ENCODE measurements around the gene ARHGEF25. TPM values are rescaled to one million over a fixed set of nuclear protein-coding genes. Genes with fewer than 3 reads are reported as not detected.

ARHGEF25 gene
- total and polyA plus RNA-seq, 2 of the 13 experiments (the other 11 are each of a cell fraction or from before 2014, with no cell fraction given): 11.5 to 12.5 TPM

DNA sequence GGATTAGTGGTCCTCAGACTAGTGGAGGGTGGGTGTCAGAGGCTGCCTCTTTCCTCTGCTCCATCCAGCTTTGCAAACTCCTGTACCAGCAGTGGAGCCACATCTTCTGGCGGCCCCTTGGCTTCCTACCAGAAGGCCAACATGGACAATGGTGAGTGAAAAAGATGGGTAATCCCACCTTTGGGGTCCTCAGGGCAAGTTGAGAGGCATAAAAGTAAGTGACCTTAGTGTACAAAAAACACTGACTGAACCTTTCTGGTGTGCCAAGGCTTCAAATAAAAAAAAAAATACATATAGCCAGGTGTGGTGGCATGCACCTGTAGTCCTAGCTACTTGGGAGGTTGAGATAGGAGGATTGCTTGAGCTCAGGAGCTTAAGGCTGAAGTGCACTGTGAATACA, 29.4 kb upstream of the ARHGEF25 start:
- Histone ChIP-seq H2AFZ (ENCODE audit: low read length) (no peak overlapping the region), H4K20me1 (ENCODE audit: insufficient read depth, low read length) (no peaks in the 10 kb centered on the region), H3K4me3 (replicated peaks in 1 of 3; ENCODE audit: insufficient read depth in 1 of 3, low read depth in 2 of 3, low read length in 3 of 3) (no peak overlapping the region), H3K9me3 (ENCODE audit: low read length) (no peaks in the 10 kb centered on the region), H3K36me3 (replicated peaks in 1 of 2; ENCODE audit: control insufficient read depth in 1 of 2, insufficient read depth in 2 of 2, low read length in 2 of 2) (peaks cover 3 to 25% of the 10 kb centered on the region in 2 experiments), H3K79me2 (ENCODE audit: insufficient read depth, low read length) (peaks cover 10% of the 10 kb centered on the region), H3K4me1 (ENCODE audit: insufficient read depth, low read length) (peaks cover 58% of the 10 kb centered on the region), H3K27me3 (ENCODE audit: control insufficient read depth in 1 of 2, insufficient read depth in 2 of 2, low read length in 2 of 2) (no peaks in the 10 kb centered on the region), H3K4me2 (ENCODE audit: low read depth, low read length) (no peak overlapping the region), H3K27ac (ENCODE audit: extremely low read length, insufficient read depth, low read length) (no peak overlapping the region), H3K9ac (ENCODE audit: insufficient read depth, low read depth, low read length) (no peak overlapping the region)
- FAIRE-seq (no peak), DNase-seq (ENCODE audit: low spot score) (no peak), ATAC-seq (no peak)
- ChIA-PET POLR2A (interaction anchor here (2.2 to 4.1 kb wide), 4 partner anchors 9 to 163 kb away, joined by 9 to 35 read pairs (median 18); partner anchors contain the start of genes DCTN2, DDIT3, PIP4K2C and TSPAN31), CTCF (ENCODE audit: low intra/inter-chr PET ratio, low total read pairs) (no interaction called here)
- in situ Hi-C loops (cut with HindIII; ENCODE audit: extremely low pct_ligation_motif_present, low pct_unique_long_range_greater_than_20kb): loop anchor here (5.0 kb wide), 1 partner anchor 40 kb away; no protein-coding TSS in a partner anchor
- TF ChIP-seq, protein P1, sequence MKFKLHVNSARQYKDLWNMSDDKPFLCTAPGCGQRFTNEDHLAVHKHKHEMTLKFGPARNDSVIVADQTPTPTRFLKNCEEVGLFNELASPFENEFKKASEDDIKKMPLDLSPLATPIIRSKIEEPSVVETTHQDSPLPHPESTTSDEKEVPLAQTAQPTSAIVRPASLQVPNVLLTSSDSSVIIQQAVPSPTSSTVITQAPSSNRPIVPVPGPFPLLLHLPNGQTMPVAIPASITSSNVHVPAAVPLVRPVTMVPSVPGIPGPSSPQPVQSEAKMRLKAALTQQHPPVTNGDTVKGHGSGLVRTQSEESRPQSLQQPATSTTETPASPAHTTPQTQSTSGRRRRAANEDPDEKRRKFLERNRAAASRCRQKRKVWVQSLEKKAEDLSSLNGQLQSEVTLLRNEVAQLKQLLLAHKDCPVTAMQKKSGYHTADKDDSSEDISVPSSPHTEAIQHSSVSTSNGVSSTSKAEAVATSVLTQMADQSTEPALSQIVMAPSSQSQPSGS (CRISPR knock-in tag; IDR thresholded peaks at IDR 0.05): no peak
- no peak for TF ChIP-seq ZFP41 (CRISPR knock-in tag; IDR thresholded peaks at IDR 0.05; ENCODE audit: borderline replicate concordance)
- no peak for TF ChIP-seq ZNF552 (CRISPR knock-in tag; IDR thresholded peaks at IDR 0.05; ENCODE audit: borderline replicate concordance)
- WGBS (ENCODE audit: low lambda C conversion rate): 92% methylated on average over 1 of the region's 1 CpG
- BruUV-seq (replicated peaks): no TSS peak
- intact Hi-C loops (cut with micrococcal nuclease; ENCODE audit: unreplicated experiment): loop anchor here (5.0 kb wide), 1 partner anchor 155 kb away; the partner anchor contains the start of gene AGAP2

DNA sequence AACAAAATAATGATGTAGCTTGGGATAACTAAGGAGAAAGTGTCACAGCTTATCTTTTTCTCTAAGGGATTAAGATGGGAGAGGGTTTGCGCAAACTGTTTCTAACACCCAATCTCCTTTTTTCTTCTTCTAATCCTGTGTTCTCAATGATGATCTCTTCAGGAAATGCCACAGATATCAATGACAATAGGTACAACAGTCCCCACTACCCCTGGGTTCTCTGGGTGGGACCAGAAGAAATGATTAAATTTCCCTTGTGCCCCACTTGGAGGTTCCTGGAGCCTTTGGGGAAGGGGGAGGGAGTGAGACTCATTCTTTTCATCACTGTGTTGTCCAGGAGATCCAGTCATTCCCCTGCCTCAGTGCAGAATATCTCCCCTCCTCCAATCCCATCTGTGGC, 28.8 kb upstream of the ARHGEF25 start:
- no peak overlapping the region for H2AFZ ChIP-seq (ENCODE audit: low read length)
- in situ Hi-C loops (cut with HindIII; ENCODE audit: extremely low pct_ligation_motif_present, low pct_unique_long_range_greater_than_20kb) (loop anchor here (5.0 kb wide), 1 partner anchor 40 kb away; no protein-coding TSS in a partner anchor), intact Hi-C loops (cut with micrococcal nuclease; ENCODE audit: unreplicated experiment) (loop anchor here (5.0 kb wide), 1 partner anchor 155 kb away; the partner anchor contains the start of gene AGAP2)
- no peak overlapping the region for H3K27ac ChIP-seq (ENCODE audit: extremely low read length, insufficient read depth, low read length)
- no peaks in the 10 kb centered on the region for H4K20me1 ChIP-seq (ENCODE audit: insufficient read depth, low read length)
- H3K9ac ChIP-seq (ENCODE audit: insufficient read depth, low read depth, low read length): no peak overlapping the region
- ATAC-seq (no peak), FAIRE-seq (no peak), DNase-seq (ENCODE audit: low spot score) (no peak)
- peaks cover 9% of the 10 kb centered on the region for H3K79me2 ChIP-seq (ENCODE audit: insufficient read depth, low read length)
- CTCF ChIA-PET (ENCODE audit: low intra/inter-chr PET ratio, low total read pairs): interaction anchor here (1.5 to 3.8 kb wide), 2 partner anchors 39 to 51 kb away, joined by 9 to 53 read pairs; partner anchors contain the start of gene B4GALNT1
- H3K36me3 ChIP-seq (replicated peaks in 1 of 2; ENCODE audit: control insufficient read depth in 1 of 2, insufficient read depth in 2 of 2, low read length in 2 of 2): peaks cover 3 to 25% of the 10 kb centered on the region in 2 experiments
- H3K4me1 ChIP-seq (ENCODE audit: insufficient read depth, low read length): peaks cover 51% of the 10 kb centered on the region
- no peak overlapping the region for H3K4me2 ChIP-seq (ENCODE audit: low read depth, low read length)
- H3K27me3 ChIP-seq (ENCODE audit: control insufficient read depth in 1 of 2, insufficient read depth in 2 of 2, low read length in 2 of 2): no peaks in the 10 kb centered on the region
- 100% methylated on average over 1 of the region's 1 CpG for whole genome bisulfite sequencing (ENCODE audit: low lambda C conversion rate)
- H3K4me3 ChIP-seq (replicated peaks in 1 of 3; ENCODE audit: insufficient read depth in 1 of 3, low read depth in 2 of 3, low read length in 3 of 3): no peak overlapping the region
- BruUV-seq (replicated peaks): no TSS peak
- POLR2A ChIA-PET: interaction anchor here (1.4 to 3.6 kb wide), 3 partner anchors 9 to 162 kb away, joined by 7 to 18 read pairs (median 9); partner anchors contain the start of genes DDIT3, PIP4K2C and TSPAN31
- H3K9me3 ChIP-seq (ENCODE audit: low read length): no peaks in the 10 kb centered on the region
- TF ChIP-seq SALL1 (CRISPR knock-in tag; IDR thresholded peaks at IDR 0.05) (no peak), ZBTB3 (CRISPR knock-in tag; IDR thresholded peaks at IDR 0.05; ENCODE audit: borderline replicate concordance, low read depth) (no peak), ZNF567 (CRISPR knock-in tag; IDR thresholded peaks at IDR 0.05; ENCODE audit: borderline replicate concordance) (no peak), ZNF562 (CRISPR knock-in tag; IDR thresholded peaks at IDR 0.05; ENCODE audit: borderline replicate concordance) (no peak)
- TF ChIP-seq, protein P2, sequence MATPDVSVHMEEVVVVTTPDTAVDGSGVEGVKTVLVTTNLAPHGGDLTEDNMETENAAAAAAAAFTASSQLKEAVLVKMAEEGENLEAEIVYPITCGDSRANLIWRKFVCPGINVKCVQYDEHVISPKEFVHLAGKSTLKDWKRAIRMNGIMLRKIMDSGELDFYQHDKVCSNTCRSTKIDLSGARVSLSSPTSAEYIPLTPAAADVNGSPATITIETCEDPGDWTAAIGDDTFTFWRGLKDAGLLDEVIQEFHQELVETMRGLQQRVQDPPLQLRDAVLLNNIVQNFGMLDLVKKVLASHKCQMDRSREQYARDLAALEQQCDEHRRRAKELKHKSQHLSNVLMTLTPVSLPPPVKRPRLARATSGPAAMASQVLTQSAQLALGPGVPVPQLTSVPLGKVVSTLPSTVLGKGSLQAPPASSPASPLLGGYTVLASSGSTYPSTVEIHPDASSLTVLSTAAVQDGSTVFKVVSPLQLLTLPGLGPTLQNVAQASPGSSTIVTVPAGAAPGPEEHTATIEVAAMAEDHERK (CRISPR knock-in tag; IDR thresholded peaks at IDR 0.05; ENCODE audit: low read depth): no peak
